ENCODE measurements around the gene RHOT2. TPM values are rescaled to one million over a fixed set of nuclear protein-coding genes. Genes with fewer than 3 reads are reported as not detected.

RHOT2 gene
- total and polyA plus RNA-seq, 2 experiments from 2014 or later = 129 to 163 TPM

GRCh38 chr16:708959-709358 lies 41.0 kb downstream of the RHOT2 start:
- no peak for TF ChIP-seq EZH2phosphoT487 (IDR thresholded peaks at IDR 0.05; ENCODE audit: unreplicated experiment)
- TF ChIP-seq REST (IDR thresholded peaks at IDR 0.05; ENCODE audit: unreplicated experiment) = no peak
- TF ChIP-seq EZH2 (IDR thresholded peaks at IDR 0.05; ENCODE audit: low read depth, unreplicated experiment) = no peak
- TF ChIP-seq CREB1 (CRISPR knock-in tag; IDR thresholded peaks at IDR 0.05; ENCODE audit: low read depth) = no peak
- TF ChIP-seq ZNF114 (CRISPR knock-in tag; IDR thresholded peaks at IDR 0.05) = no peak
- TF ChIP-seq ETS1 (IDR thresholded peaks at IDR 0.05) = no peak
- TF ChIP-seq JUNB (IDR thresholded peaks at IDR 0.05; ENCODE audit: unreplicated experiment) = no peak
- Histone ChIP-seq H3K27ac (ENCODE audit: low read depth) (no peak overlapping the region), H3K4me1 (ENCODE audit: insufficient read depth) (no peaks in the 10 kb centered on the region), H3K27me3 (ENCODE audit: insufficient read depth) (peaks cover 70% of the 10 kb centered on the region), H3K79me2 (replicated peaks; ENCODE audit: insufficient read depth) (no peaks in the 10 kb centered on the region), H3F3A (replicated peaks; ENCODE audit: low read depth) (0 out of 2 replicates have a peak, but pooled peaks cover 6% of the 10 kb centered on the region), H3K36me3 (ENCODE audit: insufficient read depth) (no peaks in the 10 kb centered on the region), H3K4me2 (no peak overlapping the region), H4K20me1 (replicated peaks; ENCODE audit: insufficient read depth) (no peaks in the 10 kb centered on the region), H3K4me3 (no peak overlapping the region), H2AFZ (no peak overlapping the region), H3K9me2 (ENCODE audit: insufficient read depth) (no peaks in the 10 kb centered on the region)
- Mint-ChIP-seq H3K27ac (no peak overlapping the region), H3K36me3 (ENCODE audit: low read depth) (no peaks in the 10 kb centered on the region), H3K9me3 (peaks cover 4% of the 10 kb centered on the region; the same call in 1 of the 3 replicates), H3K27me3 (ENCODE audit: insufficient read depth, low read depth, poor library complexity) (peaks cover 59% of the 10 kb centered on the region), H3K4me1 (no peaks in the 10 kb centered on the region; the same call in 2 of the 3 replicates), H3K4me3 (no peak overlapping the region)
- ATAC-seq (no peak), DNase-seq (ENCODE audit: low spot score) (no peak)

- no peaks in the 10 kb centered on the region; the same call in 2 of the 3 replicates for H3K4me1 Mint-ChIP-seq
- Histone ChIP-seq H3K9me2 (ENCODE audit: insufficient read depth) (no peaks in the 10 kb centered on the region), H3K4me3 (no peak overlapping the region), H3K4me1 (ENCODE audit: insufficient read depth) (no peaks in the 10 kb centered on the region), H3K4me2 (no peak overlapping the region), H3K36me3 (ENCODE audit: insufficient read depth) (no peaks in the 10 kb centered on the region), H3K27me3 (ENCODE audit: insufficient read depth) (peaks cover 68% of the 10 kb centered on the region), H2AFZ (no peak overlapping the region), H3F3A (replicated peaks; ENCODE audit: low read depth) (0 out of 2 replicates have a peak, but pooled peaks cover 6% of the 10 kb centered on the region), H4K20me1 (replicated peaks; ENCODE audit: insufficient read depth) (no peaks in the 10 kb centered on the region), H3K79me2 (replicated peaks; ENCODE audit: insufficient read depth) (no peaks in the 10 kb centered on the region), H3K27ac (ENCODE audit: low read depth) (no peak overlapping the region)
- H3K27me3 Mint-ChIP-seq (ENCODE audit: insufficient read depth, low read depth, poor library complexity) = peaks cover 57% of the 10 kb centered on the region
- ATAC-seq = peak; percentile 3; the same call in 2 of the 3 replicates
- H3K4me3 Mint-ChIP-seq = no peak overlapping the region; the same call in 2 of the 3 replicates
- H3K27ac Mint-ChIP-seq = no peak overlapping the region
- TF ChIP-seq CTCF (conservative IDR thresholded peaks at IDR 0.05; ENCODE audit: low read depth in 2 of 2) = 0 out of 4 replicates have a peak, but pooled peaks of 1 of the 2 experiments have one; percentile 13
- TF ChIP-seq POLR2AphosphoS5 (IDR thresholded peaks at IDR 0.05; ENCODE audit: low read depth) = no peak
- peak; percentile 79 for DNase-seq (ENCODE audit: low spot score)
- H3K36me3 Mint-ChIP-seq (ENCODE audit: low read depth) = no peaks in the 10 kb centered on the region
- peaks cover 4% of the 10 kb centered on the region; the same call in 1 of the 3 replicates for H3K9me3 Mint-ChIP-seq
These were observed 41.9 kb downstream of the RHOT2 start for GRCh38 chr16:709566-710499.
